GM12874 (cell line): ENCODE data around the gene TMEM184B.

Experiments
- TF ChIP-seq, protein P1 (sequence below): IDR thresholded peaks from 2 replicates; pipeline ENCODE4 v1.5.1; 2011; ENCODE audit warnings: low read depth, mild to moderate bottlenecking, control low read depth, low read length, moderate library complexity; ENCODE audit not compliant: insufficient read depth

TMEM184B gene

DNA sequence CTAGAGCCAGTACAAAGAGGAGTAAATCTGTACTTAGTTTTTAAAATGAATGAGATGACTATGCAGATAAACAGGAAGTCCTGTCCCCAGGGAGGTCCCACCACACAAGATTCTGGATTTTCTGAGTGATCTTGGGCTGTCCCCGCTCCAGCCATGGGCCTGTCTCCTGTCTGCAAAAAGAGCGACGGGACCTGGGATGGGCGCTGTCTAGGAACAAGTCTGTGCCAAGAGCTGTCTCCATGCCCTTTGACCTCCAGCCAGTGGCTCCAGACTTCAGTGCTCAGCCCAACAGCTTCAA, 38.5 kb upstream of the TMEM184B start:
- TF ChIP-seq, protein P1, sequence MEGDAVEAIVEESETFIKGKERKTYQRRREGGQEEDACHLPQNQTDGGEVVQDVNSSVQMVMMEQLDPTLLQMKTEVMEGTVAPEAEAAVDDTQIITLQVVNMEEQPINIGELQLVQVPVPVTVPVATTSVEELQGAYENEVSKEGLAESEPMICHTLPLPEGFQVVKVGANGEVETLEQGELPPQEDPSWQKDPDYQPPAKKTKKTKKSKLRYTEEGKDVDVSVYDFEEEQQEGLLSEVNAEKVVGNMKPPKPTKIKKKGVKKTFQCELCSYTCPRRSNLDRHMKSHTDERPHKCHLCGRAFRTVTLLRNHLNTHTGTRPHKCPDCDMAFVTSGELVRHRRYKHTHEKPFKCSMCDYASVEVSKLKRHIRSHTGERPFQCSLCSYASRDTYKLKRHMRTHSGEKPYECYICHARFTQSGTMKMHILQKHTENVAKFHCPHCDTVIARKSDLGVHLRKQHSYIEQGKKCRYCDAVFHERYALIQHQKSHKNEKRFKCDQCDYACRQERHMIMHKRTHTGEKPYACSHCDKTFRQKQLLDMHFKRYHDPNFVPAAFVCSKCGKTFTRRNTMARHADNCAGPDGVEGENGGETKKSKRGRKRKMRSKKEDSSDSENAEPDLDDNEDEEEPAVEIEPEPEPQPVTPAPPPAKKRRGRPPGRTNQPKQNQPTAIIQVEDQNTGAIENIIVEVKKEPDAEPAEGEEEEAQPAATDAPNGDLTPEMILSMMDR: no peak

DNA sequence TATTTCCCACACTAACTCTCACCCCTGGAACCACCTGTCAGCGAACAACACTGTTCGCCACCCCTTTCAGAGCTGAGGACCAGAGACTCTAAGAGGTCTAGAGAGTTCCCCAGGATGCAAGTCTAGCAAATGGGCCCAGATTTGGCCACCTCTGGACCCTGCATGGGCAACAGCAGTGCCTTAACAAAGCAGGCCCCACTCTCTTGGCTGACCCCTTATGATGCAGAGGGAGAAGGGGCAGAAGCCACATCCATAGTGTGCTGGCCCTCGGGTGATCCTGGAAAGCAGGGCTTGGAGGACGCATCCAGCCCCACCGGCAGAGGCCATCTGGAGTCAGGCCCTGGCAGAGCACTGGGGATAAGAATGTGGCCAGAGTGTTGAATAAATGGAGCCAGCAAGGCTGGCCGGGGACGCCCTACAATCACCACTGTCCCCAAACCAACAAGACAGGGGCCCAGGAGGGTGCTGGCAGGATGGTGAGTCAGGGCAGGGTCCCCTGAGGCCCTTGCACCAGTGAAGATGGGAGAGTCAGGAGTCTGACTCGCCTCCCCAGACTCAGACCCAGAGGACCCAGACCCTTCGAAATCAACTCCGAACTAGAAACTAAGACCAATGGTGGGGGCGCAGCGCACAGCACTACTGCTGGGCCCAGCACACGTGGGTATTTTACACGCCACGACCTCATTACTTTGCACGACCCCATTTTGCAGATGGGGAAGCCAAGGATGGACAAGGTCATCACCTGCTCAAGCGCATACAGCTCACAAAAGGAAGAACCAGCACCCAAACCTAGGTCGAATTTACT, 37.9 kb upstream of the TMEM184B start:
- TF ChIP-seq, protein P1: no peak

DNA sequence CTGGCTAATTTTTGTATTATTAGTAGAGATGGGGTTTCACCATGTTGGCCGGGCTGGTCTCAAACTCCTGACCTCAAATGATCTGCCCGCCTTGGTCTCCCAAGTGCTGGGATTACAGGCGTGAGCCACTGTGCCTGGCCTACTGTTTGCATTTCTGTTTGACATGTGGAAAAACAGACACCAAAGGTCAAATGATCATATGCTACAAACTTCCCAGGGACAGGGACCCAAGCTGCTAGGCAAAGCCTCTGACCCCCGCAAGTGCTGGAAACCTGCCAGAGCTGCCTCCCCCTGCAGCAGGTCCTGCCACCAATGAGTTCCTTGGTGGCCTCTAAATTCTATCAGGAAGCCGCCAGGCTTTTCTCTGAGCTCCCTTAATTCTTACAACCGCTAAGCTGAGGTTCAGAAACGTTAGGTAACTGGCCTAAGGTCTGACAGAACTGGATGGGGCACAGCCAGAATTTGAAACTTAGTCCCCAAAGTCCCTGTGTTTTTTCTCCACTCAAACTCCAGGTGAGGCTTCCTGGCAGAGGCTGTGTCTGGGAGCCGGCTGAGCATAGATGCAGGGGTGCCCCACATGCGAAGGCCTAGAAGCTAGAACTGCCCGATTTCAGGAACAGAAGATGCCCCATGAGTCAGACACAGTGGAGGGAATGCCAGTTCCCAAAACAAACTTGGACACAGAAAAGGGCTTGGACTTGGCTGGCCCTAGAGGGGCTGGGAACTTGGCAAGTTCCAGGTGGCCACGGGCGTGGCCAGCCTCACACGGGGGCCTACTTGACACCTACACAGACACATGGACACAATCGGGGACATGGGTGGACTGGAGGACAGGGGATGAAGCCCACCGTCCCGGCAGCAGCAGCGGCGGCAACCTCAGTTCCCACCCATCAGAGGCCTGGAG, 37.1 kb upstream of the TMEM184B start:
- TF ChIP-seq, protein P1: no peak

DNA sequence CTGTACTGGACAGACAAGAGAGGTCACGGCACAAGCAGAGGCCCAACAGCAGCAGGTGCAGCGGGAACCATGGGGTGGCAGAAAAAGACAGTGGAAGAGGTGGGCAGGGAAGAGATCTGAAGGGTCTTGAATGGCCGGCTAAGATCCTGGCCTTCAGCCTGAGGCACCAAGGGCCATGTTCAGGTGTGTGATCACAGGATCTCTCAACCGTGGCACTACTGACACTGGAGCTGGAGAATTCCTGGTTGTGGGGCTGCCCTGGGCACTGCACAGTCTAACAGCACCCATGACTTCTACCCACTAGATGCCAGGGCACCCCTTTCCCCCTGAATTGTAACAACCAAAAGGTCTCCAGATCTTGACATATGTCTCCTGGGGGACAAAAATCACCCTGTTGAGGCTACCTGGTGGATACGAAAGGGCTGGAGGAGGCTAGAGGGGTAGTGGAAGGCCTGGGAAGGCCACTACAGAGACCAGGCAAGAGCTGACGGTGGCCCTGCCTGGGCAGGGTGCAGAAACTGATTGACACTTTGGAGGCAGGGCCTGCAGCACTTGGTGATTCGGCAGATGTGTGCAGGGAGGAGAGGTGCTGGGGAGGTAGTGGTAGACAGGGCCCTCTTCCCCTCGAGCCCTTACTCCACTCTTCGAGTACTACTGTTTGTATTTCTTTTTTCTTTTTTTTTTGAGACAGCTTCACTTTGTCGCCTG, 36.1 kb upstream of the TMEM184B start:
- TF ChIP-seq, protein P1: no peak

DNA sequence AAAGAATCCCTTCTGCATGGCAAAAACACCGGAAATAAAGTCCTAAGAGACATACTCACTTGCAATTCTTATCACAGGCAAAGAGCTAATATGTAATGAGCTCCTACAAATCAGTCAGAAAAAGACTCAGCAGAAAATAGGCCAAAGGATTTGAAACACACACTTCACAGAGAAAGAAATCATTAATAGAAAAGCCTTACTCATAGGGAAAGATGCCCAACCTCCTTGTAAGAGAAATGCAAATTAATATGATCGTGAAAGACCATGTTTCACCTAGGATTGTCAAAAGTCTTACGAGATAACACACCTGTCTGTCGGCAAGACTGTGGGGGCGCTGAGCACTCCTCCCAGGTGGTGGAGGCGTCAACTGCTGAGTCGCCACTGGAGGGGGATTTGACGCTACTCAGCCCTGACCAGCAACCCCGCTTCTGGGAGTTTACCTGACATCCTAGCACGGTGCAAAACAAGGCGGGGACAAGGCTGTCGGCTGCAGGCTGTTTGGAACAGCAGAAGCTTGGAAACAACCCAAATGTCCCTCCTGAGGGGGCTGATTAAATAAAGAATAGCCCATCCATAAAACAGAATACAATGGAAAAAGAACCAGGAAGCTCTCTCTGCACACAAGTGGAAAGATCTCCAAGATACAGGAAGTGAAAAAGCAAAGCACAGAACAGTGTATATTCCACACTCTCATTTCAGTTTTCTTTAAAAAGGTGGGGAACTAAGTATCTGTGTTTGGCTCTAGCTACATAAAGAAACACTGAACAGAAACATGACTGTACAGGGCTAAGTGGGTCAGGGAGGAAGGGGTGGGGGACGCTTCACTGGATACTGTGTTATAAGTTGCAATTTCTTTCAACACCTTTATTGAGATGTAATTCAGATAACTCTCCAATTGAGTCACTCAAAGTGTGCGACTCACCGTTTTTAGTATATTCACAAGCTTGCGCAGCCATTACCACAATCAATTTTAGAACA, 33.0 kb upstream of the TMEM184B start:
- TF ChIP-seq, protein P1: no peak

DNA sequence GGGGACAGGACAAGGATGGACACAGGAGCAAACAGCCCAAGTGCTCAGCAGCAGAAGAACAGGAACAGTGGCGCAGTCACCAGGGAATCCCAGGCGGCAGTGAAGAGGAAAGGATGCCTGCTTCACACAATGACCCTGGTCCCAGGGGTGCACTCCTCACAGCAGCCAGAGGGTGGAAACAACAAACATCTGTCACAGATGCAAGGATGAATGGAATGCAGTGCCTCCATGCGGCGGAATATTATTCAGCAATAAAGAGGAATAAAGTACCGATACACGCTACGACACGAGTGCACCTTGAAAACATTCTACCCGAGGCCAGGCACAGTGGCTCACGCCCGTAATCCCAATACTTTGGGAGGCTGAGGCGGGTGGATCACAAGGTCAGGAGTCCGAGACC, 31.7 kb upstream of the TMEM184B start:
- TF ChIP-seq, protein P1: no peak
